Effector CD8-positive, alpha-beta T cell (primary cell): Measurements from ENCODE around the gene SMIM20.

Experiments
- DNase-seq: peaks from one replicate; lab custom pipeline; 2025; lab: John Stamatoyannopoulos, UW

SMIM20 gene

GRCh38 chr4:25926462-25926861 lies 12.4 kb downstream of the SMIM20 start:
- DNase-seq = no peak

DNA sequence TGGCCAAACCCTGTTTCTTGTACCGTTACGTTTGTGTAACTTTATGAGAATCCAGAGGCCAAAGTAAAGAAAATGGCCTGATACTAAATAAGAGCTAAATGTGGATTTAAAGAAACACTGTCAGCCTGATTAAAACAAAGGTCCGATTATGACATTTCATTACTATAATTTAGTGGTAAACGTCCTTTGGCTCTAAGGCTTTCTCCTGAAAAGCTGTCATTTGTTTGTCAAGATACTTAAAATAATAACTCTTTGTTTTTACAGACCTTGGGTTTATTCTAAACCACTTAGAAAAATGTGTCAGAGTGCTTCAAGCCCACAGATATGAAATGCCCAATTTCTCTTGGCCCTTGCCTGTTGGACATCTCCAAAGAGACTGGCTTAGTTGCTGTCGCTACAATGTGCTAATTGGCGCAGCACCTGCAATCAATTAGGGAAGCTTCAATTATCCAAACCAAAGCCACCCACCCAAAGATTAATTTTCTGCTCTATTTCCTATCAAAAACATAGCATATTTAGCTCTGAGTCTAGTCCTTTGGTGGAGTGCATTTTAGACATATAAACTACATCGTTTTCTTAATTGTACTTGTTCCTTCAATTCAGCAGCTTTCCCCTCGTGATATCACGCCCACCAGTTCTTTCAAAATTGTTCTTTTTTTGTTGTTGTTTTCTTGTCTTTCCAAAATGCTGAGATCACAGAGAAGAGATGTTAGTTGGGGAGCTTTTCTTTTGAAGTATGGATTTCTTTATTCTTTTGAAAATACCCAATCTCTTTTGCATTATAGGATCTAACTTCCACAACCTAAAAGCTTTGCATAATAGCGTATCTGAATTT lies 13.6 kb downstream of the SMIM20 start:
- no peak for DNase-seq

- no peak for DNase-seq
These were observed 14.6 kb downstream of the SMIM20 start for GRCh38 chr4:25928379-25929297.

- no peak for DNase-seq
These were observed 15.3 kb downstream of the SMIM20 start for GRCh38 chr4:25929298-25929686.

DNA sequence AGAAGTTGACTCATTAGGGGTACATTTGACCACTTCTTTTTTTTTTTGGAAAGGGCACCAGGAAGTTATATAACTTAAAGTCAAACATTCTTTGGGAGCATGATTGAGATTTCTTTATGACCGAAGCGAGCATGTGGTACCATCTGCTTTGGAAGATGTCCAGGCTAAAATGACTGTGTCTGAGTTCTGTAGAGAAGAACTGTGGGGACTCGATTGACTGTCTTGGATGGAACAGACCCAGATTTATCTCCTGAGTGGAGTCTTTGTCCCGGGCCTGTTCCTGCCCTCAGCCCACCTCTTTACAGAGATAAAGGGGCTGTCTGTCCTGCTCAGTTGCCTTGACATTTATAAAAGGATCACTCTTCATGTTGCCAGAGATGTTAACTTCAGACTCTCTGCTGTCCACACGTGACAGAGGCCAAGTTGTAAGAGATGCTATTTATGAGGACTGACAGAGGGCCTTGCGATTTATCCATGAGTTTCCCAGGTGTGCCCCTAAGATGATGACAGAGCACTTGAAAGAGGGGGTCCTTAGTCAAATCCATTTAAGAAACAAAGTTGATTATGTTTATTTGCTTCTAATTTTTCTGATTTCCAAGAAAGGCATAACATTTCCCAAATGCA lies 16.8 kb downstream of the SMIM20 start:
- DNase-seq = no peak

GRCh38 chr4:25936696-25937095 lies 22.7 kb downstream of the SMIM20 start:
- DNase-seq = no peak

DNA sequence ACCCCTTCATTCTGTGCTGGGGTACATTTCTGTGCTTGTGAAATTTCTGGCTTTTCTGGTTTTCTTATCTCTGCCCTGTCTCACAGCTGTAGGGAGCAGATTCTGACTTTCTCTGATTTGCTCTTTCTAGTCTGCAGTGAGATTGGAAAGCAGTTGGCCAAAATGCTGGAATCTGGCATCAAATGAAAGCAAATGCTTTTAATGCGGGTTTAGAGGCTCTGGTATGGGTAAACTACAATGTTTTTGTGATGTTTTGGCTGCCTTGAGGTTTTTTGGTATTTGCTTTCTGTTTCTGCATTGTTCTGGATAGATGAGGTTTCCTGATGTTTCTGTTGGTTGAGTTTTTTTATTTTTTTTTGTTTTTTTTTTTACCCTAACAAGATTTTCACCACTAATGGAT lies 23.8 kb downstream of the SMIM20 start:
- no peak for DNase-seq

DNA sequence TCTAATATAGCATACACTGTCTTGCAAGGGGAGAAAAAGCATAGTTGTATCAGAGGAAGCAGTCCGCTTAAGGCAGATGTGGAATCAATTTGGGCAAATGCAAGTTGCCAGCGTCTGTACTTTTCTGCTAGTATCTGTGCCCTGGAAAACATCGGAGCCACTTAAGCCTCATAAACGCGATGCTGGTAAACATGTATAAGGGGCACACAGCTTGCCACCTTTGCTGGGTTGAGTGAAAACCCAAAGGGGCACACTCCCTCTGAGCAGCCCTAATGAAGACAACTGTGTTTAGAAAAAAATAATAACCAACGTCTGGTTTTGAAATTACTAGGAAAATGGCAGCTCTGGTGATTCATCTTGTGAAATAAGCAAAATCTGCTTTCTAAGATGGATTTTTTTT lies 24.3 kb downstream of the SMIM20 start:
- DNase-seq = no peak

- DNase-seq = no peak
These were observed 24.8 kb downstream of the SMIM20 start for GRCh38 chr4:25938787-25939186.

GRCh38 chr4:25939330-25939729 lies 25.3 kb downstream of the SMIM20 start:
- no peak for DNase-seq

DNA sequence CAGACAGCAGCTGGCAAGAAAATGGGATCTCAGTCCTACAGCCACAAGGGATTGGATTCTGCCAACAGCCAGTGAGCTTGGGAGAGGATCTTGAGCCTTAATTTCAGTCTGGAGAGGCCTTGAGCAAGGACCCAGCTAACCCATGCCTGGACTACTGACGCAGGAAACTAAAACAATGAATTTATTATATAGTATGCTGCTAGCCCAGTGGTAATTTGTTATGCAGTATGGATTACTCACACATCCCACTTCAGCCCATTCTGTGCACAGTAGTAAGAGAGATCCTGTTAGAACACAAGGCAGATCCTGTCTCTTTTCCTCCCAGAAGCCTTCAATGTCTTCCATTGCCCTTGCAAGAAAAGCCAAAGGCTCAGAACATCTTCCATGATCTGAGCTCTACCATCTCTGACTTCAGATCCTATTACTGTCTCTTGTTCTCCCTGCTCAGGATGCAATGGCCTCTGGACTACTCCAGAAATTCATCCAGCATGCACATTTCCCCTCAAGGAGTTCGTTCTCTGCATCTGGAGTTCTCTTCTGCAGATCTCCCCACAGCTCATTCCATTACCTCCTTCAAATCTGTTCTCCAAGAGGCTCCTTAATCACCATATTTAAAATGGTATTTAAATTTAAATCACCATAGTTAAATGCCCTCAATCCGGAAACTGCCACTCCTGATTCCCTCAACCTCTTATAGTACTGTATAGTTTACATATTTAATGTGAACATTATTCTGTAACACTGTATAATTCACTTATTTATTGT lies 27.6 kb downstream of the SMIM20 start:
- DNase-seq = no peak

- DNase-seq = no peak
These were observed 29.3 kb downstream of the SMIM20 start for GRCh38 chr4:25943312-25943711.

DNA sequence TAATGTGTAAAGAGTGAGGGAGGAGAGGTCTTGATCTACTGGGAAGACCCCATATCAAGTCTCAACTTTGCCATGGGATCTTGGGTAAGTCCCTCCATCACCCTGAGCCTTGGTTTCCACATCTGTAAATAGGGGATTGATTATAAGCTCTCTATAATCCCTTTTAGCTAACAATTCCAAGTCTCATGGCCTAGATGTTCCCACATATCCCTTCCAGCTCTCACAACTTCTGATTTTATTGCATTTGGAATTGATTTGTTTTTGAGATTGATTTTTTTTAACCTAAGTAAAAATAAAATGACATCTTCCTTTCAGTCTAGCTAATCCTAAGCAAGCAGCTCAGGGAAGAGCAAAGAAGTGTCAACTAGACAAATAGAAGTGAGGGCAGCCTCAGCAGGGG lies 29.8 kb downstream of the SMIM20 start:
- no peak for DNase-seq

DNA sequence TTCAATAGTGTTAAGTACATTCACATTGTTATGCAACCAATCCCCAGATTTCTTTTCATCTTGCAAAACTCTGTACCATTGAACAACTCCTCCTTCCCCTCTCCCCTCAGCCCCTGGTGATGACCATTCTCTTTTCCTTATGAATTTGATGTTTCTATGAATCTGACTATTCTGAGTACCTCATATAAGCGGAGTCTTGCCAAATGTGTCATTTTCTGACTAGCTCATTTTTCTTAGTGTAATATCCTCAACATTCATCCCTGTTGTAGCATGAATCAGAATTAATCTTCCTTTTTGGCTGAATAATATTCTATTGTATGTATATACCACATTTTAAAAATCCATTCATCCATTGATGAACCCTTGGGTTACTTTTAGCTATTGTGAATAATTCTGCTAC lies 34.0 kb downstream of the SMIM20 start:
- DNase-seq = no peak

- no peak for DNase-seq
These were observed 35.2 kb downstream of the SMIM20 start for GRCh38 chr4:25949173-25949748.

DNA sequence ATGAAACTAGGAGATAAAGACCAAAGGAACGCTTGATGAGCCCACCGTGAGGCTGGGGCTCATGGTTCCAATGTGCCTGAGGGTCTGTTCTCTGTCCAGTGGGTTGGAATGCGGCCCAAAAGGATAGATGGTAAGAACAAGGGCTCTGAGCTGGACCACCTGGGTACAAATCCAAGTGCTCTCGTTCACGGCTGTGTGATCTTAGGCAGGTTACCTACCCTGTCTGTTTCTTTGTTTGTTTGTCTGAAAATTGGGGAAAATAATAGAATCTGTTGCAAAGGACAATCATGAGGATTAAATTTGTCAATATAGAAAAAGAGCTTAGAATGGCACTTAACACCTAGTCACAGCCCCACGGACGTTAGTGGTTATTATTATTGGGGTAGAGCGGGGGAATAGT lies 36.0 kb downstream of the SMIM20 start:
- no peak for DNase-seq

GRCh38 chr4:25950461-25951389 lies 36.7 kb downstream of the SMIM20 start:
- DNase-seq = no peak

DNA sequence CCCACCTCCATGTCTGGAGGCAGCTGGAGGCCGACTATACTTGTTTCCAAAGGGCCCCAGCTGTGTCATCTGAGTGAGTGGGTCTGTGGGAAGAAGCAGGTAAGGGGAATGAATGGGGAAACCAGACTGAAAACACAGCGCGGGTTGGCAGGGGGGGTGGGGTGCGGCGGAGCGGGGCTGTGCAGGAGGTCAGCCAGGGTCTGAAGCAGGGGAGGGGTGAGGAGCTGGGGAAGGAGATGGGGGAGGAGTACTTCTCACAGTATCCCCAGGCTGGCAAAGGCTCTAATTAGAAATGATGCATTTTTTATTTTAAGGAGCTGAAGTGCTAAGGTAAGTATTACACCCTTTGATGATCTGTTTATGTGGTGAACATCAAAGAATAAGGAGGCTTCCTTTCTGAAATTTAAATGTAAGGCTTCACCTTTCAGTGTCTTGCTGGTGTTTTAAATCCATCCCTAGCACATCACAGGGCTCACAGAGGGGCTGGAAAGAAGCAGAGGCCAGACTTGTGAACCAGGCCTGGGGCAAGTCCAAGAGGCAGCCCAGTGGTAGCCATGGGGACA lies 37.5 kb downstream of the SMIM20 start:
- no peak for DNase-seq

DNA sequence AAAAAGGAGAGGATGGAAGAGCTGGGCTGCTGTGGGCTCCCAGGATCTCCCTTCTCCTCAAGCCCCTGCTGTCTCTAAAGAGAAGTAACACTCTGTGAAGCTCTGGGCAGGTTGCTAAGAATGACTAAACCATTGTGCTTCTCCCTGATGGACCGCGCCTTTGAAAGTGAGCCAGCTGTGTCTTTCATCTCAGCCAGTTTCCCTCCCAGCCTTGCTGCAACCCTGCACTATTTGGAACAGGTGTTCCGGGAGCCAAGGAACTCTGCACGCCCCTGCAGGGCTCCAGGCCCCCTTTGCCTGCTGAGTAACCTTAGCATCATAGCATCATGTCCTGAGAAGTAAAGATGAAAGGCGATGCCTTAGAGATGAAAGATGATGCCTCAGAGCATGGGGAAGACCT lies 39.7 kb downstream of the SMIM20 start:
- DNase-seq = no peak

- DNase-seq = no peak
These were observed 40.4 kb downstream of the SMIM20 start for GRCh38 chr4:25954293-25954904.
